Retina (tissue), 1 donor: ENCODE measurements around the gene RER1.
A peak's percentile ranks its signal among the peaks of the same experiment; 100 is the strongest.
"Not testable (repeated sequence)": the region's sequence is repeated elsewhere in the genome, so short reads cannot be mapped to it uniquely, and the experiment has no call there.

Source experiments
- DNase-seq: peaks from one replicate; pipeline ENCODE4 v3.0.0-alpha.2; 2016

RER1 gene

GRCh38 chr1:2430592-2430973 is 38.9 kb downstream of the RER1 start:
- peak; percentile 24 for DNase-seq

GRCh38 chr1:2431103-2431502 is 39.5 kb downstream of the RER1 start:
- DNase-seq, result peak; percentile 65

GRCh38 chr1:2431518-2431917 is 39.9 kb downstream of the RER1 start:
- peak; percentile 64 for DNase-seq

- DNase-seq, result peak; percentile 64
Observed at GRCh38 chr1:2432441-2432844, 40.8 kb downstream of the RER1 start.

GRCh38 chr1:2433196-2433595 is 41.6 kb downstream of the RER1 start:
- DNase-seq, result no peak

GRCh38 chr1:2433936-2434655 is 42.5 kb downstream of the RER1 start:
- no peak for DNase-seq

- no peak for DNase-seq
Observed at GRCh38 chr1:2435091-2435490, 43.5 kb downstream of the RER1 start.

GRCh38 chr1:2435746-2436355 is 44.2 kb downstream of the RER1 start:
- no peak for DNase-seq

- no peak for DNase-seq
Observed at GRCh38 chr1:2436876-2437275, 45.2 kb downstream of the RER1 start.

- no peak for DNase-seq
Observed at GRCh38 chr1:2437617-2438016, 46.0 kb downstream of the RER1 start.

GRCh38 chr1:2438038-2438437 is 46.4 kb downstream of the RER1 start:
- no peak for DNase-seq

GRCh38 chr1:2438641-2439040 is 47.0 kb downstream of the RER1 start:
- DNase-seq, result no peak

GRCh38 chr1:2439369-2439768 is 47.7 kb downstream of the RER1 start:
- DNase-seq, result no peak

- not testable (repeated sequence) for DNase-seq
Observed at GRCh38 chr1:2440346-2440745, 48.7 kb downstream of the RER1 start.

GRCh38 chr1:2441746-2442145 is 50.1 kb downstream of the RER1 start:
- DNase-seq, result peak; percentile 42

- DNase-seq, result no peak
Observed at GRCh38 chr1:2442661-2443060, 51.0 kb downstream of the RER1 start.

GRCh38 chr1:2443277-2444137 is 51.9 kb downstream of the RER1 start:
- peak; percentile 51 for DNase-seq

- peak; percentile 68 for DNase-seq
Observed at GRCh38 chr1:2444138-2444591, 52.5 kb downstream of the RER1 start.

GRCh38 chr1:2445162-2445822 is 53.7 kb downstream of the RER1 start:
- peak; percentile 49 for DNase-seq

- DNase-seq, result no peak
Observed at GRCh38 chr1:2445823-2446215, 54.2 kb downstream of the RER1 start.

- DNase-seq, result peak; percentile 78
Observed at GRCh38 chr1:2446394-2446793, 54.8 kb downstream of the RER1 start.

- DNase-seq, result no peak
Observed at GRCh38 chr1:2446861-2447260, 55.2 kb downstream of the RER1 start.
